ENCODE data around the gene SV2B.

- TF ChIP-seq CTCF (conservative IDR thresholded peaks at IDR 0.05; ENCODE audit: low read depth, low read length): no peak
- TF ChIP-seq EZH2 (IDR thresholded peaks at IDR 0.05; ENCODE audit: borderline replicate concordance, low read depth, low read length, poor library complexity, severe bottlenecking): no peak
Observed at GRCh38 chr15:91117375-91117774, 17.3 kb downstream of the SV2B start.

Data from A673 (cell line).